Activated gamma-delta T cell (primary cell): ENCODE results near the gene PEAR1.
"Not testable (repeated sequence)": the region's sequence is repeated elsewhere in the genome, so short reads cannot be mapped to it uniquely, and the experiment has no call there.

ENCODE experiments used
- DNase-seq: peaks from one replicate; lab custom pipeline; 2025; lab: John Stamatoyannopoulos, UW

Gene PEAR1

DNA sequence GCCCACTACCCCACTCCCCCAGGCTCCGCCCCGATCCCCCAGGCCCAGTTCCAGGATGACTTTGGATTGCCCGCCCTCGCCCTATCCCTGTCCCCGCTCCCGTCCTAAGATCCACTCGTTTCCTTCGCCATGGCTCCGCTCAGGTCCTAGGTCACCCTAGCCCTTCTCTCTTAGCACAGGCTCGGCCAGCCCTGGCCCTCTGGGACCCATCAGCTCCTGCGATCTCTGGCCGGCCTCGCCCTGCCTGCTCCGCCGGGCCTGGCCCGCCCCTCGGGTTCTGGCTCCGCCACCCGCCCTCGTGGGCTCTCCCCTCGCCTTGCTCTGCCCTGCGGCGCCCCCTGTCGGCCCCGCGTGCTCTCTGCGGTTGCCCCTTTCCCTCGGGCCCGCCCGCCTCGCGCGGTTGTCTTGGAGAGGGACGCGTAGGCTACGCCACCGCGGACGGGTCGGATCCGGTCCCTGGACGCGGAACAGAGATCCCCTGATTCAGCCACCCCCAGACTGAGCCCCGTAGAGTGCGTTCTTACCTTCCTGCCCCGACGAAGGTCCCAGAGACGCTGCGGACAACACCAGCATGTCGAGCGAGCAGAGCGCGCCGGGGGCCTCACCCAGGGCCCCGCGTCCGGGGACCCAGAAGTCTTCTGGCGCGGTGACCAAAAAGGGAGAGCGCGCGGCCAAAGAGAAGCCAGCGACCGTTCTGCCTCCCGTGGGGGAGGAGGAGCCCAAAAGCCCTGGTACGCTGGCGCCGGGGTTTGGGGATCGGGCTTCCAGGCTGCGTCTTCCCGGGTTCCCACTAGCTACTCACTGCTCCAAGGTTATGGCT, 26.9 kb downstream of the PEAR1 start, which contains the start of gene LRRC71:
TSS of gene LRRC71 (plus strand) at position 400 of the 820 bp plus-strand sequence. CDS start at position 572, 172 bp downstream.
- no peak for DNase-seq

DNA sequence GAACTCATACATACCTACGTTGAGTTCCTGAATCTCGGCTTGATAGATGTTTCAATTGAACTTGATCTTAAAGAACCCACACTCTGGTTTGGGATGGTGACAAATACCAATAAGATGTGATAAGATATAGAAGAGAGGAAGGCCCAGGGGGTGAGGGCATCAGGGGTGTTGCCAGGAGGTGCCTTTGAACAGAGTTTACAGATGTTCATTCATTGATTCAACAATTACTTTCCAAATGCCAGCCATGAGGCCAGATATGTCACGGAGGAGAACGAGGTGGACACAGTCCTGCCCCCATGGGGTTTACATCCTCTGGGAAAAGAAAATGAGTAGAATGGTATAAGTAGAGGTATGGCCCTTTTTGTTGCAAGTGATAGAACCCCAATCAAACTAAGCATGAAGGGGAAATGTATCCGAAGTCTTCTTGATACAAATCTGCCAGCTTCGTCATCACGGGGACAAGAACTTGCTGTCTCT, 27.6 kb downstream of the PEAR1 start:
- DNase-seq: no peak

- DNase-seq: no peak
Measured at GRCh38 chr1:156922986-156923669, 29.6 kb downstream of the PEAR1 start.

DNA sequence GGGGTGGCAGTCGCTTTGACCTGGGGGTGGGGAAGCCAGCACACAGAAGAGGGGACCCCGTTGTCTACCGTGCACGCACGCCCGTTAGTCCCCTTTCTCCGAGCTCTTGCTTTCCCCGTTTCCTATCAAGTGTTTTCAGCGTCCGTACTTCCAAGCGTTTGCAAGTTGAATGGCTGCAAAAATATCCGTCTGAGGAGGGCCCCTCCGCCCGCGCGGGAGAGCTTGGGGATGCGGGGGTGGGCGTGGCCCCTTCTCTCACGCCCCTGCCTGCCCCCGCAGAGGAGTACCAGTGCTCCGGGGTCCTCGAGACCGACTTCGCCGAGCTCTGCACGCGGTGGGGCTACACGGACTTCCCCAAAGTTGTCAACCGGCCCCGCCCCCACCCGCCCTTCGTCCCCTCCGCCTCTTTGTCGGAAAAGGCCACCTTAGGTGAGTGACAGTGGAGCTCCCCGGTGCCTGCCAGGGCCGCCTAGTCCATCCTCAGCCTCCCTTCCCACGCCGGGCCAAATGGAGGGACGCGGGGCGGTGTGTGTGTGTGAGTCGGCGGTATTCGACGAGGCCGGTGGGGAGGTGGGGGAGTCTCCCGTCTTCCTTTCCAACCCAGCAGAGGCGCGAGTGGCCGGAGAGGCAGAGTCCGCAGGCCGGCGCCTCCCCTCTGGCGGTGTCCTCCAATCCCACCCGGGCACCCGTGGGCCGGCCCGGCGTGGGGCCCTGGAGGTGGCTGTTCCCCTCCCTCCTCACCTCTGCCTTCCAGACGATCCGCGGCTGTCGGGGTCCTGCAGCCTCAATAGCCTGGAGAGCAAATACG, 30.4 kb downstream of the PEAR1 start:
- DNase-seq: no peak

- DNase-seq: no peak
Measured at GRCh38 chr1:156924478-156925153, 31.1 kb downstream of the PEAR1 start.

GRCh38 chr1:156925154-156926010, 31.9 kb downstream of the PEAR1 start:
- no peak for DNase-seq

DNA sequence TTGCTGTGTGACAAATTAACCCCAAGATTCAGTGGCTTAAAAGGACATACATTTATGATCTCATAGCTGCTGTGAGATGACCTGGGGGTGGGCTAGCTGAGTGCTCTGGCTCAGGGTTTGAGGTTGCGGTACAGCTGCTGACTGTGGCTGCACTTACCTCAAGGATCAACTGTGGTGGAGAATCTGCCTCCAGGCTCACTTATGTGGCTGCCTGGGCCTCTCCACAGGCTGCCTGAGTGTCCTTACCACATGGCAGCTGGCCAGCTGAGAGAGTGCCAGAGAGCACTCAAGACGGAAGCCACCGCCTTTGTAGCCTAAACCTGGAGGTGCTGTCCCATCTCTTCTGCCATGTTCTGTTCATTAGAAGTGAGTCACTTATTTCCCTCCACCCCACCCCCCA, 32.7 kb downstream of the PEAR1 start:
- DNase-seq: no peak

DNA sequence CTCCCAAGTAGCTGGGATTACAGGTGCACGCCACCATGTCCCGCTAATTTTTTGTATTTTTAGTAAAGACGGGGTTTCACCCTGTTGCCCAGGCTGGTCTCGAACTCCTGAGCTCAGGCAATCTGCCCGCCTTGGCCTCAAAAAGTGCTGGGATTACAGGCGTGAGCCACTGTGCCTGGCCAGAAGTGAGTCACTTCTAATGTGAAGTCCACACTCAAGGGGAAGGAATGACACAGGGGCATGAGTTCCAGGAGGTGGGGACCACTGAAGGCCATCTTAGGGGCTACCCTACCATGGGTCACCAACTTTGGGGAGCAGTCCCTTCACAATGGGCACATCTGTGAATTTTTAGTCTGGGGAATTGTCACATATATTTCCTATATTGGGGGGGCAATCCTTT, 33.2 kb downstream of the PEAR1 start:
- DNase-seq: not testable (repeated sequence)

GRCh38 chr1:156927215-156928042, 33.9 kb downstream of the PEAR1 start:
- no peak for DNase-seq

DNA sequence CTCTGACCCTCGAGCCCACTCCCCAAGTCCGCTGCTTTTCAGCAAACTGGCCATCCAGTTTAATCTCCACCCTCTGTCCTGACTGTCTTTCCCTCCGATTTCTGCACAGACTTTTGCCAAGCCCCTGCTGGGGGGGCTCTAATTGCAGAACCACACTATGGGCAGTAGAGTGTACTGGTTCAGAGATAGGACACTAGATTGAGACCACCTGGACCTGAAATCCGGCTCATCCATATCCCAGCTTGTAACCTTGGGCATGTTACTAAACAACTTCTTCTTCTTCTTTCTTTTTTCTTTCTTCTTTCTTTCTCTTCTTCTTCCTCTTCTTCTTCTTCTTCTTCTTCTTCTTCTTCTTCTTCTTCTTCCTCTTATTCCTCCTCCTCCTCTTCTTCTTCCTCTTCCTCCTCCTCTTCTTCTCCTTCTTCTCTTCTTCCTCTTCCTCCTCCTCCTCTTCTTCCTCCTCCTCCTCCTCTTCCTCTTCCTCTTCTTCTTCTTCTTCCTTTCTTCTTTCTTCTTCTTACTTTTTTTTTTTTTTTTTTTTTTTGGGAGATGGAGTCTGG, 34.6 kb downstream of the PEAR1 start:
- no peak for DNase-seq

DNA sequence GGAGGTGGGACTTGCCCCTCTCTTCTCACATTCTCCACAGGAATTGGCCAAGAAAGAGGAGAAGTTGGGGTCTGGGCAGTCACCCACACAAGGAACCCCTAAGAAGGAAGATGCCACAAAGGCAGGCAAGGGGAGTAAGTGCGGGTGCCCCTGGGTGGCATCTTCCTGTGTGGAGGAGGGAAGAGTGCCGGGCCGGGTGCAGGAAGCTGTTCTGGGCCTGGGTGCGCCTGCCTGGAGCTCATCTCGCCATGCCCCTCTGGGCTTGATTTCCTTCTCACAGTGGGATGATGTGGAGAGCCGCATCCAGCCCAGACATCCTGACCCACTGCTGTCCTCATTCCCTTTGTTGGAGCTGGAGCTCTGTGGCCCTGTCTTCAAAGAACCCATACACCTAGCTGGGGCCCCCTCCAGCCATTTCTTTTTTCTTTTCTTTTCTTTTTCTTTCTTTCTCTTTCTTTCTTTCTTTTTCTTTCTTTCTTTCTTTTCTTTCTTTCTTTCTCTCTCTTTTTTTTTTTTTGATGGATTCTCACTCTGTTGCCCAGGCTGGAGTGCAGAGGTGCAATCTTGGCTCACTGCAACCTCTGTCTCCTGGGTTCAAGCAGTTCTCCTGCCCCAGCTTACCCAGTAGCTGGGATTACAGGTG, 36.2 kb downstream of the PEAR1 start:
- no peak for DNase-seq

DNA sequence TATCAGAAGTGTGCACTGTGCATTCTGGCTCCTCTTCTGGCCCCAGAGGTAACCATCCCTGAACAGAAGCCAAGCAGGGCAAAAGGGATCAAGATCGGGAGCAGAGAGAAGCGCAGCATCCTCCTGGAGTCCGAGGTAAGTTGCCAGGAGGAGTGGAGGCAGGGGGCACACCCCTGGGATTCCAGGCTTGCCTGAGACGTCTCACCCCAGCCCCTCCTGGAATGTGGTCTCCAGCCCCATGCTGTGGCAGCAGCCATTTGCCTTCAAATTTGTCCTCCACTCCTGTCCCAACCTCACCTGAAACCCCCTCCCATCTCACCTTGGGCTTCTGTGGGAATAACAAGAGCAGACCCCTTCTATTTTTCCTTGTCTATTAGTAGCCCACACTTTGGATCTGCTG, 37.0 kb downstream of the PEAR1 start:
- DNase-seq: no peak

DNA sequence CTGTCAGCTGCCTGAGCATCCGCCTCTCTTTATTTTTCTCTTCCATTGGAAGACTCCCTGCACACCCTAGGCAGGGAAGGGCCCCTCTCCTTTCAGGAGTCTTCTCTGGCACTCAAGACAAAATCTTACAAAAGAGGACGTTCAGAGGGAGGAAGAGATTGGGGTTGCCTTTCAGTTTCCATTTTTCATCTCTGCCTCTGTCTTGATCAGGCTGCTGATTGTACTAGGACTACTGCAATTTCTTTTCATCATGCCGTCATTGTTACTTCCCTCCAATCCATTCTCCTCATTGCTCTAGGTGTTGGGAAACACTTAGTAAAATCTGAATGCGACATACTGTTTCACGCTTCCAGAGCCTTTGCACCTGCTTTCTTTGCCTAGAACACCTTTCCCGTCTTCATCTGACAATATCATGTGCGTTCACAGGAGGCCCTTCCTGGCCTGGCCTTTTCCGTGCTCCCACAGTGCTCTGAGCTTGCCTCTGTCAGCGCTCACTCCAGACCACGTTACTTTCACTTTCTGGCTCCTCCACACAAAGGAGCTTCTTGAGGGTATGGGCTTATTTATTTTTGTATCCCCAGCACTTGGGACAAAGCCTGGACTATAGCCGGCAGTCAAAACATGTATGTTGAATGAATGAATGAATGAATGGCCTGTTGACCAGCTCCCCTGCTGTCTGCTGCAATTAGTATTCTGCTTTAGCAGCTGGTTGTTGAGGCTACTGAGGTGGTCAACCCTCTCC, 37.9 kb downstream of the PEAR1 start:
- DNase-seq: no peak

- no peak for DNase-seq
Measured at GRCh38 chr1:156931974-156932710, 38.6 kb downstream of the PEAR1 start.

- no peak for DNase-seq
Measured at GRCh38 chr1:156933136-156933535, 39.6 kb downstream of the PEAR1 start.

DNA sequence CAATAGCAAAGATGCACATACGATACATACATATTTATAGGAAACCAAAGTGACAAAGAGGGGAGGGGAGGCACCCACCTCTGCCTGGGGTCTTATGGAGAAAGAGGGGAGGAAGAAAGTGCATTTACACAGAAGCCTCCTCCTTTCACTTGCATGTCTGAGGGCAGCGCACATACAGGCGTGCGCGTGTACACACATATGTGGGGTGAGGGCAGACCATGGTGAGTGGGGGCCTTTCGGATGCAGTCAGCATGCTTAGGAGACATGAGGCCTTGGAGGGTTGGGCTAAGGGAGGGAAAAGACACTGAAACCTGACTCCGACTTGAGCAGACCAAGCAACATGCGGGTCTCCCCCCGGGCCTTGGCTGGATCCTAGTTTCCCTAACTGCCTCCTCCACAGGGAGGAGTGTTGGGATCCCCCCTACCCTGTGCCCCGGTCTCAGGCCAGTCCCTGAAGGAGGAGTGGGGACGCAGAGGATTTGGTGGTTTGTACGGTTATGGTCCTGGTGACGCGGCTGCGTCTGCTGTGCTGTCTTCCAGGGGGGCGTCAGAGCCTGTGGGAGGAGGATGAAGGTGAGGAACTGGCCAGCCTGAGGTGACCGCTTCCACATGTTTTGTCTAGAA, 42.1 kb downstream of the PEAR1 start:
- DNase-seq: no peak

GRCh38 chr1:156936191-156936590, 42.7 kb downstream of the PEAR1 start:
- no peak for DNase-seq
